ENCODE results near the gene IPCEF1. TPM values are rescaled to one million over a fixed set of nuclear protein-coding genes. Genes with fewer than 3 reads are reported as not detected.
"Not testable (repeated sequence)": the region's sequence is repeated elsewhere in the genome, so short reads cannot be mapped to it uniquely, and the experiment has no call there.

IPCEF1 gene
- total RNA-seq, 1 experiment from 2014 or later: 6.6 TPM

- H3K4me3 ChIP-seq (ENCODE audit: insufficient read depth, low read depth, low read length); DNase-seq; H3K27me3 ChIP-seq (ENCODE audit: control insufficient read depth, insufficient read depth, low read length); H3K36me3 ChIP-seq (replicated peaks; ENCODE audit: control insufficient read depth, insufficient read depth, low read length): not testable (repeated sequence)
Measured at GRCh38 chr6:154334147-154334546, 22.5 kb downstream of the IPCEF1 start.

- Histone ChIP-seq H3K36me3 (replicated peaks; ENCODE audit: control insufficient read depth, insufficient read depth, low read length) (no peaks in the 10 kb centered on the region), H3K4me3 (ENCODE audit: insufficient read depth, low read depth, low read length) (no peak overlapping the region), H3K27me3 (ENCODE audit: control insufficient read depth, insufficient read depth, low read length) (no peaks in the 10 kb centered on the region)
- no peak for DNase-seq
Measured at GRCh38 chr6:154331750-154332149, 24.9 kb downstream of the IPCEF1 start.

GRCh38 chr6:154329350-154330170 lies 27.0 kb downstream of the IPCEF1 start:
- Histone ChIP-seq H3K36me3 (replicated peaks; ENCODE audit: control insufficient read depth, insufficient read depth, low read length) (no peaks in the 10 kb centered on the region), H3K27me3 (ENCODE audit: control insufficient read depth, insufficient read depth, low read length) (no peaks in the 10 kb centered on the region), H3K4me3 (ENCODE audit: insufficient read depth, low read depth, low read length) (no peak overlapping the region)
- DNase-seq: no peak

GRCh38 chr6:154327313-154327712 lies 29.3 kb downstream of the IPCEF1 start:
- not testable (repeated sequence) for H3K36me3 ChIP-seq (replicated peaks; ENCODE audit: control insufficient read depth, insufficient read depth, low read length); H3K4me3 ChIP-seq (ENCODE audit: insufficient read depth, low read depth, low read length); H3K27me3 ChIP-seq (ENCODE audit: control insufficient read depth, insufficient read depth, low read length); DNase-seq

- no peaks in the 10 kb centered on the region for H3K36me3 ChIP-seq (replicated peaks; ENCODE audit: control insufficient read depth, insufficient read depth, low read length)
Measured at GRCh38 chr6:154325142-154325541, 31.5 kb downstream of the IPCEF1 start.

GRCh38 chr6:154320181-154320580 lies 36.4 kb downstream of the IPCEF1 start:
- Histone ChIP-seq H3K36me3 (replicated peaks; ENCODE audit: control insufficient read depth, insufficient read depth, low read length) (no peaks in the 10 kb centered on the region), H3K4me3 (ENCODE audit: insufficient read depth, low read depth, low read length) (no peak overlapping the region), H3K27me3 (ENCODE audit: control insufficient read depth, insufficient read depth, low read length) (no peaks in the 10 kb centered on the region)
- DNase-seq: no peak

More at GRCh38 chr6:154325142-154325541, 31.5 kb downstream of the IPCEF1 start:
- no peak for DNase-seq
- no peak overlapping the region for H3K4me3 ChIP-seq (ENCODE audit: insufficient read depth, low read depth, low read length)
- no peaks in the 10 kb centered on the region for H3K27me3 ChIP-seq (ENCODE audit: control insufficient read depth, insufficient read depth, low read length)

- DNase-seq: no peak
Measured at GRCh38 chr6:154319231-154319858, 37.3 kb downstream of the IPCEF1 start.

GRCh38 chr6:154318721-154319120 lies 37.9 kb downstream of the IPCEF1 start:
- no peak overlapping the region for H3K4me3 ChIP-seq (ENCODE audit: insufficient read depth, low read depth, low read length)
- no peaks in the 10 kb centered on the region for H3K36me3 ChIP-seq (replicated peaks; ENCODE audit: control insufficient read depth, insufficient read depth, low read length)
- DNase-seq: no peak
- H3K27me3 ChIP-seq (ENCODE audit: control insufficient read depth, insufficient read depth, low read length): no peaks in the 10 kb centered on the region

More at GRCh38 chr6:154319231-154319858, 37.3 kb downstream of the IPCEF1 start:
- Histone ChIP-seq H3K4me3 (ENCODE audit: insufficient read depth, low read depth, low read length) (no peak overlapping the region), H3K27me3 (ENCODE audit: control insufficient read depth, insufficient read depth, low read length) (no peaks in the 10 kb centered on the region), H3K36me3 (replicated peaks; ENCODE audit: control insufficient read depth, insufficient read depth, low read length) (no peaks in the 10 kb centered on the region)

- DNase-seq: no peak
- Histone ChIP-seq H3K36me3 (replicated peaks; ENCODE audit: control insufficient read depth, insufficient read depth, low read length) (no peaks in the 10 kb centered on the region), H3K4me3 (ENCODE audit: insufficient read depth, low read depth, low read length) (no peak overlapping the region), H3K27me3 (ENCODE audit: control insufficient read depth, insufficient read depth, low read length) (no peaks in the 10 kb centered on the region)
Measured at GRCh38 chr6:154316131-154316530, 40.5 kb downstream of the IPCEF1 start.

GRCh38 chr6:154314084-154314483 lies 42.5 kb downstream of the IPCEF1 start:
- Histone ChIP-seq H3K36me3 (replicated peaks; ENCODE audit: control insufficient read depth, insufficient read depth, low read length) (no peaks in the 10 kb centered on the region), H3K4me3 (ENCODE audit: insufficient read depth, low read depth, low read length) (no peak overlapping the region), H3K27me3 (ENCODE audit: control insufficient read depth, insufficient read depth, low read length) (no peaks in the 10 kb centered on the region)
- no peak for DNase-seq

- DNase-seq: no peak
- no peaks in the 10 kb centered on the region for H3K36me3 ChIP-seq (replicated peaks; ENCODE audit: control insufficient read depth, insufficient read depth, low read length)
- H3K4me3 ChIP-seq (ENCODE audit: insufficient read depth, low read depth, low read length): no peak overlapping the region
- H3K27me3 ChIP-seq (ENCODE audit: control insufficient read depth, insufficient read depth, low read length): no peaks in the 10 kb centered on the region
Measured at GRCh38 chr6:154308986-154309385, 47.6 kb downstream of the IPCEF1 start.

GRCh38 chr6:154307696-154308425 lies 48.7 kb downstream of the IPCEF1 start:
- Histone ChIP-seq H3K36me3 (replicated peaks; ENCODE audit: control insufficient read depth, insufficient read depth, low read length) (no peaks in the 10 kb centered on the region), H3K4me3 (ENCODE audit: insufficient read depth, low read depth, low read length) (no peak overlapping the region)

GRCh38 chr6:154307147-154307546 lies 49.5 kb downstream of the IPCEF1 start:
- not testable (repeated sequence) for H3K27me3 ChIP-seq (ENCODE audit: control insufficient read depth, insufficient read depth, low read length); DNase-seq; H3K36me3 ChIP-seq (replicated peaks; ENCODE audit: control insufficient read depth, insufficient read depth, low read length); H3K4me3 ChIP-seq (ENCODE audit: insufficient read depth, low read depth, low read length)

More at GRCh38 chr6:154307696-154308425, 48.7 kb downstream of the IPCEF1 start:
- no peaks in the 10 kb centered on the region for H3K27me3 ChIP-seq (ENCODE audit: control insufficient read depth, insufficient read depth, low read length)
- DNase-seq: no peak

- no peak for DNase-seq
- Histone ChIP-seq H3K36me3 (replicated peaks; ENCODE audit: control insufficient read depth, insufficient read depth, low read length) (no peaks in the 10 kb centered on the region), H3K27me3 (ENCODE audit: control insufficient read depth, insufficient read depth, low read length) (no peaks in the 10 kb centered on the region), H3K4me3 (ENCODE audit: insufficient read depth, low read depth, low read length) (no peak overlapping the region)
Measured at GRCh38 chr6:154306696-154307095, 49.9 kb downstream of the IPCEF1 start.

GRCh38 chr6:154304191-154304590 lies 52.4 kb downstream of the IPCEF1 start:
- no peak for DNase-seq
- H3K4me3 ChIP-seq (ENCODE audit: insufficient read depth, low read depth, low read length): no peak overlapping the region
- no peaks in the 10 kb centered on the region for H3K27me3 ChIP-seq (ENCODE audit: control insufficient read depth, insufficient read depth, low read length)
- no peaks in the 10 kb centered on the region for H3K36me3 ChIP-seq (replicated peaks; ENCODE audit: control insufficient read depth, insufficient read depth, low read length)

Measured in H7 (cell line).